AG08396 (cell line): ENCODE measurements around the gene TANK.
"Not testable (repeated sequence)": the region's sequence is repeated elsewhere in the genome, so short reads cannot be mapped to it uniquely, and the experiment has no call there.

Experiments used
- DNase-seq: peaks from one replicate; pipeline ENCODE4 v3.0.0; 2012; ENCODE audit warnings: low spot score, mixed read lengths

The TANK gene

GRCh38 chr2:161160226-161161073, at the start of gene TANK:
TSS of gene TANK (plus strand) at chr2:161160428. CDS start at chr2:161179663, 19,235 bp downstream.
- DNase-seq: peak; percentile 92

- DNase-seq: no peak
Observed at GRCh38 chr2:161111531-161111930, 48.7 kb upstream of the TANK start.

DNA sequence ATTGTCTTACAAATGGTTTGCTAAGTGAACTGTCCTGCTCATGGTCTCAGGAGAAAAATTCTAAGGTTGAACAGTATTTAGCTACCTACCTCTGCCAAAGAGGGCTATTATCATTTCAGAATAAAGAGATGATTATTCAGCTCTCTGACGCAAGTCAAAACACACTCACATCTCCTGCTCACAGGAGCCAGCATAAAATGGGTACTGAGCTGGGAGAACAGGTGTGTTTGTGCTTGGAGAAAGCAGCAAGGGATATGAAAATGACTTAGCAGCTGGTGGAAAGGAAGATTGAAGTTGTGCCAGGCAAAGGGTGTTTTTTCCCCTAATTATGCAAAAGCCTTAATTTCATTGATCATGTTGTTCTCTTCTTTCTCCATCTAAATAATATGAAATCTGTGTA, 47.3 kb upstream of the TANK start:
- no peak for DNase-seq

DNA sequence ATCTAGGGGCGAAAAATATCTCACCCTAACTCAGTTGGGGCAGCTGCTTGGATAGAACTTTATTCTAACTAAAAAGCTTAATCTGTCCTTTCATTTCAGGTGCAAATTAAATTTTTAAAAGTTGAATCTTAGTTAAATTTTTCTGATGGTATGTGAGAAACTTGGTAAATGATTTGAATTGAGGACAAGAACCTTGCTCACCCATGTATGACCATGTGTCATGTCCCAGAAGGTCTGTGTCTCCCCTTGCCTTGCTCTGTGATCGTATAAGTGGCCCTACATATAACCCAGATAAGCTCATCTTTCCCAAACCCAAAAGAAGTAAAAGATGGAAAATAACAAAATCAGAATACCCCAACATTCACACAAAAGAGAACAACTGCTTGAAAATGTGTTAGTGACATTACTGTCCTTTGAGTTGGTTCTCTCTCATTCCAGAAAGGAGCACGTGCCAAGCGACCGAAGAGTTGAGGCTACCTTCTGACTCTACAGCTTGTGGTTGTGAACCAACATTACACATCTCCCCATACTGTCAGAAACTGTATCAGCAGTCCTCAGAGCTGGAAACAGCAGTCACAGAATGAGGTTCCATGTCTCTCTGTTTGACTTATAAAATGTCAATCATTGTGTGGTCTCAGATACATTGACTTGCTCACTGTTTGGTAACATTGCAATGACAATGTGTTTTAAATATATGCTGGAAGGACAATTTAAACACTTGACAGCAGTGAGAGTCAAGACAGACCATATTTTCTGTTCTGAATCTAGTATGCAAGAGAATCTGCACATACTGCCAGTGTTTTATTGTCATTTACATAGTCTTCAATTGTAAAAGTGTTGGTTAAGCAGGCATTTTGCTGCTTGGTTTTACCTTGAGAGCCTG, 46.3 kb upstream of the TANK start:
- no peak for DNase-seq

DNA sequence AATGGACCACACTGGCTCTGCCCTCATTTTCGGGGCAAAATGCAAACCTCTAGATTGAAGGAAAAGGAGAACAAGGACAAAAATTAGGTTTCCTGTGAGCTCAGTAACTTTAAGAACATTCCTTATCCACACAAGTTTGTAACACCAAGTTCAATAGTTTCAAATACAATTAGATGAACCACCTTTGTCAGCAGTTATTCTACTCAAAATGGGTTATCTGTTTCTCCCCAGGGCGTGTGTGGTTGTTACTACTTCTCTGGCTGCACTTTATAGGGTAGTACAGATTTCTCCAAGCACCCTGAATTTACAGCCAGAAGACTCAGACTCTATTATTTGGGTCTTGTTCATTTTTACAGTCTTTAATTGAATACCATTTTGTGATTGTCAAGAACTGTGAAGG, 45.0 kb upstream of the TANK start:
- DNase-seq: no peak

DNA sequence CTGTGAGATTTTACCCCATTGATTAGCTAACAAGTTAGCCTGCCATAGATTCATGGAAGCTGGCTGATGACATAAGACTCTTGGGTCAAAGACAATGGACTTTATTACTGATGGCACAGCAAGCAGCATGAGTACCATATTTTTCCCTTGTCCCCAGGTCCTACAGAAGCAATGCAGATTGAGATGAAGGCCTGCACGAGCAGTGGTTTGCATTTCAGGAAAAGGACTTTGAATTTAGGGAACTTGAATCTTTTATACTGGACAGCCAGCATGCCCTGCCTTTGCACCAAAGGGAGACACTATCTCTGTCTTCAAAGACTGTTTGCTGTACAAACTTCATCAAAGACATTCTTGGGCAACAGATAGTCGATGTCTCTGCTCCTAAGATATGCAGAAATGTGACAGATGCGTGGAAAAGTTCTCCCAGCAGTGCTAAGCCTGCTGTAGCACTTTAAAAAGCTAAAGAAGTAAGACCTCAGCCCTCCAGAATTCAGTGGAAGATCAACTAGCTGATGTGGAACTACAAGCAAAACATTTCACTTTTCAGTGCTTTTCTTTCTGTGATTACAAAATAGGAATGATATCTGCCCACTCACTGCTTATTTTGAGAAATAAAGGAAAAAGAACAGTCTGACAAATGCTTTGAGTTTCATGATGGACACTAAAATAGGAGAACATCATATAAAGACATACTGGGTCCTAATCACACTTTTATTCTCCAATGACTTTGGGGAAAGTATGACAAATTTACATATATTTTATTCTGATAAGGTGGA, 44.4 kb upstream of the TANK start:
- DNase-seq: no peak

DNA sequence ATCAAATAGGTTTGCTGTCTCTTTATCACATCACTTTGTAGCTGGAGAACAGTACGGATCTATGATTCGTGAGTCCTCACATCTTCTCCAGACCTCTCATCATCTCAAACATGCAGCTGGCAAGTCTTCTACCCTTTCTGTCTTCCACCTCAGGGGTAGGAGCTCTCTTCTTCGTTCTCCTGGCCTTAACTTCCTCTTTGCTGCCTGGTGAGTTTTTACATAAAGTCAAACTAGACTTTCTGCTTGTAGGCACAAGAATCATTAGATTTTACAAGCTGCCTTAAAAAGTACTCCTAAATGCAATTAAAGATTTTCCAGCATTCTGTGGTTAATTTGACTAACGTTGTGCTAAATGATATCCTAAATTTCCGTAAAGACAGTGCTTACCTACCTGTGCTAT, 43.7 kb upstream of the TANK start:
- no peak for DNase-seq

- no peak for DNase-seq
Observed at GRCh38 chr2:161117506-161117905, 42.7 kb upstream of the TANK start.

- DNase-seq: no peak
Observed at GRCh38 chr2:161118722-161119121, 41.5 kb upstream of the TANK start.

DNA sequence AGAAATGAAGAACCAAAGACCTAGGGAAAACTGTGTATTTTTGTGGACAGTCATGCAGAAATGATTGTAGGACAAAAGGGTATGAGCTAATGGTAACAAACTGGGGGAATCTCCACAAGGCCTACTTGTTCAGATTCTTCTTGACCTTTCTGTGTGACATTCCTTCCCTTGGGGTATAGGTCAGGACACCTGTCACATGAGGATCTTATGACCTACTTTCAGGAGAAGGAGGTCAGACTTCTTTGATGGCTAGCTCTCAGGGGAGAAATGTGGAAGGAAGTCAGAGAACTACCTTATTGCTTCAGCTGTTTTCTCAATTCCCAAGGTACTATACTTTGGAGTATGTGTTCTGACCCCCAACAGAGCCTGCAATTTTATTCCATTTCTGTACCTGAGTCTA, 40.7 kb upstream of the TANK start:
- DNase-seq: no peak

- DNase-seq: no peak
Observed at GRCh38 chr2:161120775-161121174, 39.5 kb upstream of the TANK start.

DNA sequence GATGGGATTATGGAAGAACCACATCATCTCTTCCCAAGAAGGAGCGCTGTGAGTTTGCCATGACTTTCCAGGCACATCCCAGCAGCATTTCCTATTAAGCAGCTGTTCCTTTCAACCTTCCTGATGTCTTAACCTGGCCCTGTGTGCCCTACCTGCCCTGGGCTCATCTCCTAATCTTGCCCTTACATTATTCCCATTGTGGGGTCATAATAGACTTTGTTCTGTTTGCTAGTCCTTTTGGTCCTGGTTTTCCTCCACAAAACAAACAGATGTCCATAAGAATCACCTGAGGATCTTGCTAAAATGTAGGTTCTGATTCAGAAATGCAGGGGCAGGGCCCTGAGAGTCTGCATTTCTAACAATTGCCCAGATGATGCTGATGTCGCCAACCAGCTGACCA, 38.6 kb upstream of the TANK start:
- no peak for DNase-seq

- peak; percentile 78 for DNase-seq
Observed at GRCh38 chr2:161122772-161123530, 37.3 kb upstream of the TANK start.

DNA sequence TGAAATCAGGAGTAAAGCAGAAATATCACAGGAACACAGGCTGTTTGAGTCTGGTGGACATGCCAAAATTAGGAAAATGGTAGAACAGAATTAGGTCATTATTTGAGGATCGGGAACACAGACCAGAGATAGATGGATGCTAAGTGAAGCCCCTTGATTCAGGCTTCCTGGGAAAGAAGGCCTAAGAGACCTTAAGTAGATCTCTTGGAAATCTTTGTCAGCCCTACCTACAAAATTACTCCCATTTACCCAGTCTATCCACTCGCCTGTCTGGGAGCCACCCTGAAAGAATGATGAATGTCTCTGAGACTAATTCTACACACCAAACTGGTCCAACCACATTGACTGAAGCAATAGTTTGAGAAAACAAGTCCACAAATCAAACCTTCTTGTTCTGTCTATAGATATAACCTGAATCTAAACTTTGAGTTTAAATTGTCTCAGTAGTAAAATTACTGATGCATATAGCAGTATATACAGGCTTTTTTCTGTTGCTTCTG, 36.6 kb upstream of the TANK start:
- no peak for DNase-seq

- no peak for DNase-seq
Observed at GRCh38 chr2:161124201-161124600, 36.0 kb upstream of the TANK start.

DNA sequence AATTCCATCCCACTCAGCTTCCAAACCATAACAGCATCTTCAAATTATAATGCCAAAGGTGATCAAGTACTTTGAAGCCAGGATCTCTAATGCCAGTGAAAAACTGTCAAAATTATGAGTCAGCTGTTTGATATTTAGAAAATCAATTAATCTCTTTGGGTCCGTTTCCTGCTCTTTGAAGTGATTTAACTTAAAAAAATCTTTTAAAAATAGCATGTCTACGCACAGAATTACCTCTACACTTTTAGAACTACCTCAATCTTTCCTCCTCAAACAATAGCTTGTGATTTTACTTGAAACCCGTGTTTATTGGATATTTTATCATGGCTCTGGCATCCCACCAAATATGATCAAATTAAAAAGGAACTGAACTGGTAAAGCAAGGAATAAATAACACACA, 31.3 kb upstream of the TANK start:
- DNase-seq: no peak

DNA sequence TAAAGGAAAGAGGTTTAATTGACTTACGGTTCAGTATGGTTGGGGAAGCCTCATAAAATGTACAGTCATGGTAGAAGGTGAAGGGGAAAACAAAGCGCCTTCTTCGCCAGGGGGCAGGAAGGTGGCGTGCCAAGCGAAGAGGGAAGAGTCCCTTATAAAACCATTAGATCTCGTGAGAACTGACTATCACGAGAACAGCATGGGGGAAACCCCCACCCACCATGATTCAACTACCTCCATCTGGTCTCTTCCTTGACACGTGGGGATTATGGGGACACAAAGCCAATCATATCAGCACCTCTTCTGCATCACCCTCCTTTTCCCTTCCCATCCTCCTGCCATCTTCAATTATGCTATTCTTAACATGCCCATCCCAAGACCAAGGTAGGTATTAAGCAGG, 29.9 kb upstream of the TANK start:
- no peak for DNase-seq

DNA sequence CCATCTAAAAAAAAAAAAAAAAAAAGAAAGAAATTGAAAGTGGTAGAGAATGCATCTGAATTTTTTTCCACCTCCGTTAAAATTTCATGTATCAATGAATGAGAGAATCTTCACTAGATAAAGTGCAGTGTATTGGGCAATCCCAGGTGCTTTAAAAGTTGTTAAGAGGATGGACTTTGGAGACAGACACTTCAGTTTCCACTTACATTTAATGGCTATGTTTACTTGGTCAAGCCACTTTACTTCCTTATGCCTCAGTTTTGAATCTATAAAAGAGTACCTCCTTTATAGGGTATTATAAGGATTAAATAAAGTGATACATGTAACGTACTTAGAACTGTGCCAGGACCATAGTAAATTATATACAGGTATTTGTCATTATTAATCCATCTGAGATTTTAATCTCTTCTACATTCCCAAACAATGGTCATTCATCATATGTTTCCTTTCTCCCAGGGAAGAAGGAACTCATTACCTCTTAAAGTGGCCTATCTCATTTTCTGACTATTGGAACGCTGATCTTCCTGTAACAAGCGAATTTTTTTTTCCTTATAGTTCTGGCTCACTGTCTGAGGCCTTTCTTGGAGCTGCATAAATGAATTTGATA, 29.1 kb upstream of the TANK start:
- no peak for DNase-seq

GRCh38 chr2:161131804-161132203, 28.4 kb upstream of the TANK start:
- no peak for DNase-seq

GRCh38 chr2:161132384-161132783, 27.8 kb upstream of the TANK start:
- not testable (repeated sequence) for DNase-seq

DNA sequence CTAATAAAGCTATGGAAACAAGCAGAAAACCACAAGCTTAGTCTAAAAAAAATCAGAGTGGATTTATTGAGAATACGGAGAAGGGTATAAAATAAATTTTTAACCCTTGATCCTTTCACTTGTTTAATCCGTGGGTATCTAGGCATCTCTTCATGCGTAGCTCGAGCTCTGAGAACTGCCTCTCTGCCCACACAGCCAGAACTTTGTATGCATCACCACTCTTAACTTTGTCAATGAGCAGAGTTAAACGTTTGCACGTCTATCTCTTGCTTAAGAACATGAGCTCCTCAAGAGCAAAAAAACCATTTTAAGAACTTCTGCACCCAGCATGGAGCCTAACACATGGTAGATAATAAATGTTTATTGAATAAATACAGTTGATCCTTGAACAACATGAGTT, 26.9 kb upstream of the TANK start:
- DNase-seq: no peak
